Vagina (tissue), 2 donors: ENCODE data around the gene ZBTB2.

Experiments used
- CTCF ChIP-seq, 3 experiments: fragments of 450-650 bp in 2 of 3; fragments of 200-600 bp in 1 of 3; sonication (generic) in 1 of 3; IDR thresholded peaks; one replicate each; pipeline ENCODE4 v1.5.1; 2017 to 2019; ENCODE audit warnings: antibody characterized with exemption in 3 of 3, mild to moderate bottlenecking in 2 of 3, moderate library complexity in 2 of 3
- POLR2A ChIP-seq, 2 donors: fragments of 450-650 bp; IDR thresholded peaks; one replicate each; pipeline ENCODE4 v1.6.1; 2017; ENCODE audit warnings: antibody characterized with exemption in 2 of 2, mild to moderate bottlenecking in 2 of 2, moderate library complexity in 2 of 2

- TF ChIP-seq POLR2A (IDR thresholded peaks at IDR 0.05) (no peak), CTCF (IDR thresholded peaks at IDR 0.05) (peak; percentile 17 to 44 (median 25))
Observed at GRCh38 chr6:151440930-151441329, 49.6 kb upstream of the ZBTB2 start.
